Uterus (tissue), 4 donors: Measurements from ENCODE around the gene FOXQ1. TPM values are rescaled to one million over a fixed set of nuclear protein-coding genes. Genes with fewer than 3 reads are reported as not detected.

Experiments used
- DNase-seq, 2 donors: peaks; one replicate each; pipeline ENCODE4 v3.0.0-alpha.2; 2019 to 2020
- H3K27ac ChIP-seq, 2 donors: fragments of 200-600 bp; sonication (generic); 1 replicate in 1 of 2; 2 replicates in 1 of 2; pipeline ENCODE4 v1.5.1; 2016 to 2018
- H3K27me3 ChIP-seq, 2 donors: fragments of 200-600 bp; sonication (generic); one replicate each; pipeline ENCODE4 v1.5.1; 2018 to 2019; ENCODE audit warnings: control low read depth in 1 of 2
- H3K36me3 ChIP-seq, 2 donors: fragments of 200-600 bp; sonication (generic); one replicate each; pipeline ENCODE4 v1.5.1; 2019; ENCODE audit warnings: control low read depth in 1 of 2
- H3K4me1 ChIP-seq, 2 donors: fragments of 200-600 bp; sonication (generic); one replicate each; pipeline ENCODE4 v1.5.1; 2018 to 2019; ENCODE audit warnings: control low read depth in 1 of 2
- H3K4me3 ChIP-seq, 2 donors: fragments of 200-600 bp; sonication (generic); 1 replicate in 1 of 2; 2 replicates in 1 of 2; pipeline ENCODE4 v1.5.1; 2018 to 2019; ENCODE audit warnings: mild to moderate bottlenecking in 1 of 2
- H3K9me3 ChIP-seq, 2 donors: fragments of 200-600 bp; sonication (generic); one replicate each; pipeline ENCODE4 v1.5.1; 2019; ENCODE audit warnings: control low read depth in 1 of 2
- CTCF ChIP-seq, 4 experiments: fragments of 200-600 bp in 2 of 4; fragments of 450-650 bp in 2 of 4; sonication (generic) in 2 of 4; IDR thresholded peaks; one replicate each; pipeline ENCODE4 v1.5.1; 2016 to 2019; ENCODE audit warnings: antibody characterized with exemption in 4 of 4, mild to moderate bottlenecking in 2 of 4, moderate library complexity in 1 of 4
- POLR2A ChIP-seq, 2 donors: fragments of 450-650 bp; IDR thresholded peaks; one replicate each; pipeline ENCODE4 v1.6.1; 2016; ENCODE audit warnings: antibody characterized with exemption in 2 of 2, mild to moderate bottlenecking in 1 of 2, moderate library complexity in 1 of 2
- intact Hi-C: fragments of 100-400 bp; cut with DNase I; formaldehyde crosslinking; loops from one replicate; pipeline ENCODE4 v1.15.1; 2023; ENCODE audit warnings: low total_unique reads
- total RNA-seq, 4 donors: library from RNA; depleted of rRNA in 3 of 4; stranded (reverse); fragments of >200 nt in 3 of 4; gene quantifications; one replicate each; pipeline versions ENCODE4 v1.1.0 to v1.2.4, GENCODE V29; 2014 to 2023
- donor health status: DM: yes; HTN: yes; CAD: no.

The FOXQ1 gene
- total RNA-seq, 4 donors from 2014 or later: 0.18 to 0.48 TPM; not detected in 2

- Histone ChIP-seq H3K4me1 (no peaks in the 10 kb centered on the region), H3K27me3 (no peaks in the 10 kb centered on the region), H3K27ac (no peak overlapping the region), H3K36me3 (no peaks in the 10 kb centered on the region), H3K9me3 (no peaks in the 10 kb centered on the region), H3K4me3 (no peak overlapping the region)
- no peak for TF ChIP-seq CTCF (IDR thresholded peaks at IDR 0.05)
- TF ChIP-seq POLR2A (IDR thresholded peaks at IDR 0.05): no peak
- intact Hi-C loops: no loop called here
- DNase-seq: no peak
Observed at GRCh38 chr6:1326535-1327121, 14.7 kb downstream of the FOXQ1 start.

DNA sequence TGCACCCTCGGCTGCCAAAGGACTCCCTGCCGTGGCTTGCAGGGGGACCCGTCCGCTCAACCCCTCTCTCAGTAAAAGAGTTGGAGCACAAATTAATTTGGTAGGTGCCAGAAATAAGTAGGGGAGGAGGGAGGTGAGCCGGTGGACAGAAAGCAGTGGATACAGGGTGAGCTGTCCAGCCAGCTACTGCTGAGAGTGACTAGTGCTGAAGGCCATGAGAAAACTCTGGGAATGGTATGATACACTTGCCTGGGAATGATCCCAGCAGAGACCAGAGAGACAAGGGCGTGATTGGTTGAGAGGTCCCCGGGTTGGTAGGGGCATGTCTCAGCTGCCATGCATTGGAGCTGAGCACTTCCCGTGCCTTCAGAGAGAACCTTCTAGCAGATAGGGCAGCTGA lies 15.7 kb downstream of the FOXQ1 start:
- TF ChIP-seq POLR2A (IDR thresholded peaks at IDR 0.05): no peak
- no peak for TF ChIP-seq CTCF (IDR thresholded peaks at IDR 0.05)
- Histone ChIP-seq H3K27me3 (no peaks in the 10 kb centered on the region), H3K4me3 (no peak overlapping the region), H3K36me3 (no peaks in the 10 kb centered on the region), H3K9me3 (no peaks in the 10 kb centered on the region), H3K27ac (no peak overlapping the region), H3K4me1 (no peaks in the 10 kb centered on the region)
- DNase-seq: no peak
- intact Hi-C loops: no loop called here

DNA sequence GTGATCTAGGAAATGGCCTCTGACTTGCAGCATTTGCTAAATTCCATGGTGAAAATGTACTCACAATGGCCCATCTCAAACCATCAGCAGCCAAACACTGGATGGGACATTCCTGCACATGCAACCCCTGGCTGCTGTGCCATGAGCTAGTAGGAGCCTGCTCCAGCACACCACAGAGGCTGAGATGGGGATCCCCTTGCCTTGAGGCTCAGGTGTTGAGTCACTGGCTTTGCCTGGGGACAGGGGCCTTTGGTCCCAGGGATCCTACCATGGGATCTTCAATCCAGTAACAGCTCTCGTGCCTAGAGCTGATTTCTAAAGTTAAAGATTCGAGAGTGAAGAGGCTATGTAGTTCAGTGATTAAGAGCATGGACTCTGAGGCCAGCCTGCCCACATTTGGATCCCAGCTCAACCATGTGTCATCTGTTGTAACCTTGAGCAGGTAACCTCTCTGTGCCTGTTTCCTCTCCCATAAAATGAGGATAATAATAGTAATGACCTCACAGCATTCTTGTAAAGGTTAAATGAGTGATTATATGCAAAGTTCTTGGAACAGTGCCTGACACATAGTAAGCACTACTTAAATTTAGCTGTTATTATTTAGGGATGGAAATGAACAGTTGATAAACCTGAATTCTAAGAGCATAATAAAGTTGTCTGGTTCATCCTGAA lies 16.4 kb downstream of the FOXQ1 start:
- Histone ChIP-seq H3K4me1 (no peaks in the 10 kb centered on the region), H3K4me3 (no peak overlapping the region), H3K27me3 (no peaks in the 10 kb centered on the region), H3K36me3 (no peaks in the 10 kb centered on the region), H3K9me3 (no peaks in the 10 kb centered on the region), H3K27ac (no peak overlapping the region)
- TF ChIP-seq POLR2A (IDR thresholded peaks at IDR 0.05) (no peak), CTCF (IDR thresholded peaks at IDR 0.05) (no peak)
- intact Hi-C loops: no loop called here
- no peak for DNase-seq

DNA sequence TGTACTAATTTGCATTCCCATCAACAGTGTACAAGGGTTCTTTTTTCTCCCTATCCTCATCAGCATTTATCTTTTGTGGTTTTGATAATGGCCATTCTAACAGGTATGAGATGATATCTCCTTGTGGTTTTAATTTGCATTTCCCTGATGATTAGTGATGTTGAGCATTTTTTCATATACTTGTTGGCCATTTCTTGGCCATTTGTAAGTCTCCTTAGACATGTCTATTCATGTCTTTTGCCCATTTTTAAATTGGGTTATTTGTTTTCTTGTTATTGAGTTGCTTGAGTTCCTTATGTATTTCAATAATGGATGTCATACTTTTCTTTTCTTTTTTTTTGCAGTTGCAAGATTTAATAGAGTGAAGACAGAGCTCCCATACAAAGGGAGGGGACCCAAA lies 17.8 kb downstream of the FOXQ1 start:
- no peak overlapping the region for H3K4me3 ChIP-seq
- H3K36me3 ChIP-seq: no peaks in the 10 kb centered on the region
- no peaks in the 10 kb centered on the region for H3K27me3 ChIP-seq
- H3K9me3 ChIP-seq: no peaks in the 10 kb centered on the region
- TF ChIP-seq CTCF (IDR thresholded peaks at IDR 0.05): no peak
- TF ChIP-seq POLR2A (IDR thresholded peaks at IDR 0.05): no peak
- intact Hi-C loops: no loop called here
- no peak for DNase-seq
- H3K27ac ChIP-seq: no peak overlapping the region
- H3K4me1 ChIP-seq: no peaks in the 10 kb centered on the region

- no peaks in the 10 kb centered on the region for H3K4me1 ChIP-seq
- no peak overlapping the region for H3K27ac ChIP-seq
- DNase-seq: no peak
- no peaks in the 10 kb centered on the region for H3K27me3 ChIP-seq
- intact Hi-C loops: no loop called here
- no peaks in the 10 kb centered on the region for H3K9me3 ChIP-seq
- no peak for TF ChIP-seq POLR2A (IDR thresholded peaks at IDR 0.05)
- TF ChIP-seq CTCF (IDR thresholded peaks at IDR 0.05): no peak
- no peak overlapping the region for H3K4me3 ChIP-seq
- H3K36me3 ChIP-seq: no peaks in the 10 kb centered on the region
Observed at GRCh38 chr6:1334684-1335083, 22.8 kb downstream of the FOXQ1 start.
